Naive thymus-derived CD4-positive, alpha-beta T cell (primary cell): ENCODE results near the gene OR52M1. TPM values are rescaled to one million over a fixed set of nuclear protein-coding genes. Genes with fewer than 3 reads are reported as not detected.
"Not testable (repeated sequence)": the region's sequence is repeated elsewhere in the genome, so short reads cannot be mapped to it uniquely, and the experiment has no call there.

ENCODE experiments used
- ATAC-seq: fragments of 150-1000 bp; cut with Tn5 transposase; 2 replicates; pipeline ENCODE4 v1.10.0; 2021; ENCODE audit warnings: mild to moderate bottlenecking, moderate library complexity
- CTCF ChIA-PET: fragments of 350-600 bp; sonication (Branson Sonifier 250); formaldehyde crosslinking; loops from one replicate; lab custom pipeline; 2021; ENCODE audit warnings: antibody characterized with exemption; lab: Charles Lee
- POLR2A ChIA-PET: fragments of 350-600 bp; sonication (Branson Sonifier 250); formaldehyde crosslinking; loops from one replicate; lab custom pipeline; 2021; ENCODE audit warnings: antibody characterized with exemption, inconsistent platforms; lab: Charles Lee
- DNase-seq, 9 donors: peaks; one replicate each; pipeline versions ENCODE4 v3.0.0 to v3.0.0-alpha.2; 2020 to 2022; ENCODE audit warnings: mixed read lengths in 1 of 9
- H3K27ac ChIP-seq: one replicate; pipeline ENCODE4 v1.7.0; 2013; ENCODE audit warnings: mild to moderate bottlenecking, low read depth, low read length, moderate library complexity
- H3K27me3 ChIP-seq, 2 donors: one replicate each; pipeline ENCODE4 v1.7.0; 2013; ENCODE audit warnings: low read length in 2 of 2, mild to moderate bottlenecking in 2 of 2, moderate library complexity in 2 of 2; ENCODE audit not compliant: control insufficient read depth in 2 of 2, insufficient read depth in 2 of 2
- H3K36me3 ChIP-seq, 3 experiments: 1 replicate in 2 of 3; 2 replicates in 1 of 3; pipeline ENCODE4 v1.7.0; 2013; ENCODE audit warnings: low read length in 3 of 3, mild to moderate bottlenecking in 3 of 3, moderate library complexity in 1 of 3; ENCODE audit not compliant: insufficient read depth in 3 of 3, control insufficient read depth in 2 of 3
- H3K4me1 ChIP-seq, 2 donors: one replicate each; pipeline ENCODE4 v1.7.0; 2013; ENCODE audit warnings: low read length in 2 of 2, mild to moderate bottlenecking in 2 of 2, moderate library complexity in 1 of 2; ENCODE audit not compliant: control insufficient read depth in 2 of 2, insufficient read depth in 2 of 2
- H3K4me3 ChIP-seq: 2 replicates; pipeline ENCODE4 v1.7.0; 2013; ENCODE audit warnings: mild to moderate bottlenecking, low read length
- H3K9me3 ChIP-seq, 3 experiments: 1 replicate in 2 of 3; 2 replicates in 1 of 3; pipeline ENCODE4 v1.7.0; 2013; ENCODE audit warnings: low read length in 3 of 3; ENCODE audit not compliant: control insufficient read depth in 2 of 3
- H3K27ac Mint-ChIP-seq, 9 donors: one replicate each; pipeline ENCODE4 v1.8.0; 2020 to 2022; ENCODE audit warnings: mixed read lengths in 9 of 9, mild to moderate bottlenecking in 8 of 9, moderate library complexity in 5 of 9, inconsistent platforms in 2 of 9
- H3K27me3 Mint-ChIP-seq, 5 donors: one replicate each; pipeline ENCODE4 v1.8.0; 2021 to 2022; ENCODE audit warnings: mixed read lengths in 5 of 5, mild to moderate bottlenecking in 1 of 5
- H3K36me3 Mint-ChIP-seq, 5 donors: one replicate each; pipeline ENCODE4 v1.8.0; 2020 to 2022; ENCODE audit warnings: mixed read lengths in 5 of 5, mild to moderate bottlenecking in 3 of 5, inconsistent platforms in 1 of 5
- H3K4me1 Mint-ChIP-seq, 7 donors: one replicate each; pipeline ENCODE4 v1.8.0; 2020 to 2022; ENCODE audit warnings: mixed read lengths in 7 of 7, mild to moderate bottlenecking in 3 of 7, inconsistent platforms in 1 of 7
- H3K4me3 Mint-ChIP-seq, 10 donors: one replicate each; pipeline ENCODE4 v1.8.0; 2020 to 2022; ENCODE audit warnings: mild to moderate bottlenecking in 10 of 10, mixed read lengths in 10 of 10, moderate library complexity in 6 of 10, inconsistent platforms in 2 of 10
- H3K9me3 Mint-ChIP-seq, 11 donors: one replicate each; pipeline ENCODE4 v1.8.0; 2020 to 2022; ENCODE audit warnings: mixed read lengths in 11 of 11, mild to moderate bottlenecking in 4 of 11, inconsistent platforms in 1 of 11, moderate library complexity in 1 of 11
- intact Hi-C, 2 donors: fragments of 100-400 bp; cut with micrococcal nuclease; formaldehyde crosslinking; loops; one replicate each; pipeline ENCODE4 v1.15.1; 2023
- polyA plus RNA-seq, 2 donors: library from polyadenylated mRNA; unstranded; fragments of 300-500 nt; fragmentation: Illumina TruSeq; gene quantifications; one replicate each; pipeline ENCODE4 v1.2.3, GENCODE V29; 2021
- total RNA-seq, 6 experiments: library from RNA in 5 of 6; stranded (reverse) in 5 of 6; gene quantifications; 1 replicate in 5 of 6; 2 replicates in 1 of 6; pipeline ENCODE4 v1.2.3 and lab custom pipeline; 2021 to 2026

The OR52M1 gene
- total and polyA plus RNA-seq, 7 experiments from 2014 or later: not detected

GRCh38 chr11:4514196-4514595 lies 30.8 kb upstream of the OR52M1 start:
- Histone ChIP-seq H3K4me1 (no peaks in the 10 kb centered on the region), H3K27me3 (no peaks in the 10 kb centered on the region), H3K36me3 (no peaks in the 10 kb centered on the region), H3K9me3 (no peaks in the 10 kb centered on the region), H3K27ac (no peak overlapping the region), H3K4me3 (no peak overlapping the region)
- no peak for DNase-seq
- no peak for ATAC-seq
- H3K4me3 Mint-ChIP-seq: no peak overlapping the region
- intact Hi-C loops: no loop called here
- H3K27ac Mint-ChIP-seq: no peak overlapping the region
- H3K36me3 Mint-ChIP-seq: no peaks in the 10 kb centered on the region
- CTCF ChIA-PET: no interaction called here
- peaks cover 0 to 1% (median 0%) of the 10 kb centered on the region in 11 donors for H3K9me3 Mint-ChIP-seq
- POLR2A ChIA-PET: no interaction called here
- H3K27me3 Mint-ChIP-seq: peaks cover 0 to 20% (median 7%) of the 10 kb centered on the region in 5 donors
- H3K4me1 Mint-ChIP-seq: no peaks in the 10 kb centered on the region

- H3K4me3 Mint-ChIP-seq: no peak overlapping the region
- H3K9me3 Mint-ChIP-seq: no peaks in the 10 kb centered on the region
- H3K4me3 ChIP-seq: no peak overlapping the region
- no peaks in the 10 kb centered on the region for H3K4me1 ChIP-seq
- ChIA-PET CTCF (no interaction called here), POLR2A (no interaction called here)
- no peaks in the 10 kb centered on the region for H3K9me3 ChIP-seq
- H3K27me3 ChIP-seq: no peaks in the 10 kb centered on the region
- H3K27me3 Mint-ChIP-seq: peaks cover 9 to 44% (median 34%) of the 10 kb centered on the region in 5 donors
- H3K27ac Mint-ChIP-seq: no peak overlapping the region
- peaks cover 0 to 6% (median 0%) of the 10 kb centered on the region in 7 donors for H3K4me1 Mint-ChIP-seq
- ATAC-seq (no peak), DNase-seq (peak in 1 of 9 donors; percentile 2)
- no peak overlapping the region for H3K27ac ChIP-seq
- no peaks in the 10 kb centered on the region for H3K36me3 Mint-ChIP-seq
- H3K36me3 ChIP-seq: no peaks in the 10 kb centered on the region
- intact Hi-C loops: no loop called here
Observed at GRCh38 chr11:4522339-4522738, 22.7 kb upstream of the OR52M1 start.

GRCh38 chr11:4522752-4523151 lies 22.2 kb upstream of the OR52M1 start:
- H3K4me1 Mint-ChIP-seq: peaks cover 0 to 6% (median 0%) of the 10 kb centered on the region in 7 donors
- DNase-seq: no peak
- no peak for ATAC-seq
- intact Hi-C loops: no loop called here
- peaks cover 9 to 44% (median 36%) of the 10 kb centered on the region in 5 donors for H3K27me3 Mint-ChIP-seq
- ChIA-PET POLR2A (no interaction called here), CTCF (no interaction called here)
- H3K4me3 Mint-ChIP-seq: no peak overlapping the region
- H3K27ac ChIP-seq: no peak overlapping the region
- H3K9me3 Mint-ChIP-seq: no peaks in the 10 kb centered on the region
- H3K27ac Mint-ChIP-seq: no peak overlapping the region
- H3K9me3 ChIP-seq: no peaks in the 10 kb centered on the region
- no peaks in the 10 kb centered on the region for H3K36me3 Mint-ChIP-seq
- H3K4me3 ChIP-seq: no peak overlapping the region
- no peaks in the 10 kb centered on the region for H3K4me1 ChIP-seq
- H3K36me3 ChIP-seq: no peaks in the 10 kb centered on the region
- no peaks in the 10 kb centered on the region for H3K27me3 ChIP-seq

GRCh38 chr11:4523666-4524065 lies 21.3 kb upstream of the OR52M1 start:
- CTCF ChIA-PET: no interaction called here

DNA sequence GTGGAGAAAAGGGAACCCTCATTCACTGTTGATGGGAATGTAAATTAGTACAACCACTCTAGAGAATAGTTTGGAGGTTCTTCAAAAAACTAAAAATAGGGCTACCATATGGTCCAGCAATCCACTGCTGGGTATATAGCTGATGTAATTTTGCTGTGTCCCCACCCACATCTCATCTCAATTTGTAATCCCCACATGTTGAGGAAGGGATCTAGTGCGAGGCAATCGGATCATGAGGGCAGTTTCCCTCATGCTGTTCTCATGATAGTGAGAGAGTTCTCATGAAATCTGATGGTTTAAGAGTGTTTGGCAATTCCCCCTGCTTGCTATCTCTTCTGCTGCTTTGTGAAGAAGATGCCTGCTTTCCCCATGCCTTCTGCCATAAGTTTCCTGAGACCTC lies 17.1 kb upstream of the OR52M1 start:
- peaks cover 0 to 3% (median 0%) of the 10 kb centered on the region in 11 donors for H3K9me3 Mint-ChIP-seq
- no peak overlapping the region for H3K4me3 ChIP-seq
- no peak overlapping the region for H3K4me3 Mint-ChIP-seq
- no peaks in the 10 kb centered on the region for H3K27me3 ChIP-seq
- no peaks in the 10 kb centered on the region for H3K36me3 Mint-ChIP-seq
- H3K27me3 Mint-ChIP-seq: peaks cover 25 to 50% (median 41%) of the 10 kb centered on the region in 5 donors
- ATAC-seq: no peak
- H3K4me1 ChIP-seq: no peaks in the 10 kb centered on the region
- no peak overlapping the region for H3K27ac ChIP-seq
- H3K4me1 Mint-ChIP-seq: no peaks in the 10 kb centered on the region
- no peak for DNase-seq
- H3K27ac Mint-ChIP-seq: no peak overlapping the region
- no peaks in the 10 kb centered on the region for H3K36me3 ChIP-seq
- intact Hi-C loops: no loop called here
- POLR2A ChIA-PET: no interaction called here
- no peaks in the 10 kb centered on the region for H3K9me3 ChIP-seq
- CTCF ChIA-PET: no interaction called here

More at GRCh38 chr11:4523666-4524065, 21.3 kb upstream of the OR52M1 start:
- H3K4me3 Mint-ChIP-seq: no peak overlapping the region
- no peak overlapping the region for H3K27ac ChIP-seq
- H3K4me1 ChIP-seq: no peaks in the 10 kb centered on the region
- peaks cover 0 to 3% (median 0%) of the 10 kb centered on the region in 11 donors for H3K9me3 Mint-ChIP-seq
- no peaks in the 10 kb centered on the region for H3K9me3 ChIP-seq
- peaks cover 9 to 44% (median 37%) of the 10 kb centered on the region in 5 donors for H3K27me3 Mint-ChIP-seq
- H3K36me3 Mint-ChIP-seq: no peaks in the 10 kb centered on the region
- peaks cover 0 to 6% (median 0%) of the 10 kb centered on the region in 7 donors for H3K4me1 Mint-ChIP-seq
- POLR2A ChIA-PET: interaction anchor here (0.6 kb wide), 1 partner anchor 113 kb away, joined by 3 read pairs; no protein-coding TSS in a partner anchor
- ATAC-seq: no peak
- H3K27ac Mint-ChIP-seq: no peak overlapping the region
- intact Hi-C loops: no loop called here
- no peaks in the 10 kb centered on the region for H3K36me3 ChIP-seq
- no peak overlapping the region for H3K4me3 ChIP-seq
- no peaks in the 10 kb centered on the region for H3K27me3 ChIP-seq
- DNase-seq: no peak

- H3K36me3 ChIP-seq, H3K4me1 Mint-ChIP-seq, POLR2A ChIA-PET, H3K36me3 Mint-ChIP-seq, ATAC-seq, H3K27me3 ChIP-seq, DNase-seq, H3K4me3 ChIP-seq, H3K9me3 ChIP-seq, CTCF ChIA-PET, H3K27ac Mint-ChIP-seq, H3K9me3 Mint-ChIP-seq, H3K4me3 Mint-ChIP-seq, intact Hi-C loops, H3K27ac ChIP-seq, H3K4me1 ChIP-seq: not testable (repeated sequence)
- H3K27me3 Mint-ChIP-seq: peaks cover 16 to 31% (median 20%) of the 10 kb centered on the region in 5 donors
Observed at GRCh38 chr11:4531686-4532085, 13.3 kb upstream of the OR52M1 start.

DNA sequence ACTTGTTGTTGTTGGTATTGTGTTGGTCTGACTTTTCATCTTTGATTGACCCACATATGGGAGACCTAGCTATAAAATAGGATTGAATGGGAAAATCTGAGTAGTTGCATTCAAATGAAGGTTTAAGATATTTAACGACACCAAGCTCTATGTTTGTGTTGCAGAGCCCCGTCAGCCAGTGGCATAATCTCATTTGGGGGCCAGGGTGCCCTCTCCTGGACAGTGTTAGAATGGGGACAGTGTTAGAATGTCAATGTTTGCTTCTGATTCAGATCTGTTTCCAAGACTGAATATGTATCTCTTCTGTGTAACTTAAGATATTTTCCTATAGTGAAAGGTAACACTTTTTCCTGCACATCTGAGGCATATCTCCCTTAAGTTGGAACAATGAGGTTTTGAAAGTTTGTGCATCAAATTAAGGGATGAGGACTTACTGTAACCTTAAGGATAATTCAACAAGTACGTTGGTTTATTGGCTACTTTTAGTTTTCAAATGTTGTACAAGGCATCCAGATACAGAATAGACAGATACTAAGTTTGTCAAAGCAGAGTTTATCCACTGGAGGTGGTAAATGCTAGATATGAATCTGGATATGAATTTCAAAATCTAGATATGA lies 5.3 kb upstream of the OR52M1 start:
- CTCF ChIA-PET: interaction anchor here (1.0 to 4.8 kb wide), 2 partner anchors 354 to 361 kb away, joined by 3 to 59 read pairs; no protein-coding TSS in a partner anchor
- intact Hi-C loops: loop anchor here (1.0 kb wide), 1 partner anchor 352 kb away; no protein-coding TSS in a partner anchor

More for the DNA sequence above, 5.3 kb upstream of the OR52M1 start:
- no peak overlapping the region for H3K4me3 Mint-ChIP-seq
- Histone ChIP-seq H3K27me3 (no peaks in the 10 kb centered on the region), H3K4me1 (no peaks in the 10 kb centered on the region), H3K9me3 (no peaks in the 10 kb centered on the region), H3K27ac (no peak overlapping the region), H3K36me3 (no peaks in the 10 kb centered on the region), H3K4me3 (no peak overlapping the region)
- peak; percentile 14 to 52 (median 31) for DNase-seq
- no peak overlapping the region for H3K27ac Mint-ChIP-seq
- no peaks in the 10 kb centered on the region for H3K4me1 Mint-ChIP-seq
- H3K9me3 Mint-ChIP-seq: no peaks in the 10 kb centered on the region
- ATAC-seq: peak; percentile 73
- POLR2A ChIA-PET: no interaction called here
- H3K36me3 Mint-ChIP-seq: no peaks in the 10 kb centered on the region
- H3K27me3 Mint-ChIP-seq: peaks cover 0 to 18% (median 13%) of the 10 kb centered on the region in 5 donors
